PFSK-1 (cell line): ENCODE data around the gene ANKIB1. TPM values are rescaled to one million over a fixed set of nuclear protein-coding genes. Genes with fewer than 3 reads are reported as not detected.

Source experiments
- FOXP2 ChIP-seq: optimal IDR thresholded peaks from 2 replicates; pipeline ENCODE3; 2011; ENCODE audit warnings: borderline replicate concordance, control low read depth, inconsistent platforms; ENCODE audit not compliant: insufficient read depth; ENCODE audit errors: extremely low read length, extremely low read depth
- POLR2AphosphoS5 ChIP-seq: IDR thresholded peaks from 2 replicates; pipeline ENCODE4 v1.6.1; 2012; ENCODE audit warnings: low read depth, mild to moderate bottlenecking, control low read depth, low read length, moderate library complexity
- SIN3A ChIP-seq: IDR thresholded peaks from 2 replicates; pipeline ENCODE4 v1.6.1; 2012; ENCODE audit warnings: mild to moderate bottlenecking, low read length, moderate library complexity, borderline replicate concordance; ENCODE audit not compliant: insufficient read depth
- TAF1 ChIP-seq: IDR thresholded peaks from 2 replicates; pipeline ENCODE4 v1.6.1; 2012; ENCODE audit warnings: low read length, control low read depth, borderline replicate concordance; ENCODE audit not compliant: insufficient read depth
- polyA plus RNA-seq: library from polyadenylated mRNA; unstranded; fragments of >200 nt; gene quantifications from one replicate; pipeline ENCODE4 v1.2.1, GENCODE V29; 2012; ENCODE audit warnings: low read depth, missing spikeins; ENCODE audit not compliant: insufficient read length
- TF ChIP-seq, protein P1 (sequence below), 2 experiments: IDR thresholded peaks; 2 replicates each; pipeline versions ENCODE4 v1.6.1 to v1.8.0; 2011 to 2012; ENCODE audit warnings: low read depth in 2 of 2, low read length in 2 of 2, control low read depth in 1 of 2, inconsistent platforms in 1 of 2, mild to moderate bottlenecking in 1 of 2, moderate library complexity in 1 of 2; ENCODE audit not compliant: insufficient read depth in 1 of 2

Gene ANKIB1, protein sequence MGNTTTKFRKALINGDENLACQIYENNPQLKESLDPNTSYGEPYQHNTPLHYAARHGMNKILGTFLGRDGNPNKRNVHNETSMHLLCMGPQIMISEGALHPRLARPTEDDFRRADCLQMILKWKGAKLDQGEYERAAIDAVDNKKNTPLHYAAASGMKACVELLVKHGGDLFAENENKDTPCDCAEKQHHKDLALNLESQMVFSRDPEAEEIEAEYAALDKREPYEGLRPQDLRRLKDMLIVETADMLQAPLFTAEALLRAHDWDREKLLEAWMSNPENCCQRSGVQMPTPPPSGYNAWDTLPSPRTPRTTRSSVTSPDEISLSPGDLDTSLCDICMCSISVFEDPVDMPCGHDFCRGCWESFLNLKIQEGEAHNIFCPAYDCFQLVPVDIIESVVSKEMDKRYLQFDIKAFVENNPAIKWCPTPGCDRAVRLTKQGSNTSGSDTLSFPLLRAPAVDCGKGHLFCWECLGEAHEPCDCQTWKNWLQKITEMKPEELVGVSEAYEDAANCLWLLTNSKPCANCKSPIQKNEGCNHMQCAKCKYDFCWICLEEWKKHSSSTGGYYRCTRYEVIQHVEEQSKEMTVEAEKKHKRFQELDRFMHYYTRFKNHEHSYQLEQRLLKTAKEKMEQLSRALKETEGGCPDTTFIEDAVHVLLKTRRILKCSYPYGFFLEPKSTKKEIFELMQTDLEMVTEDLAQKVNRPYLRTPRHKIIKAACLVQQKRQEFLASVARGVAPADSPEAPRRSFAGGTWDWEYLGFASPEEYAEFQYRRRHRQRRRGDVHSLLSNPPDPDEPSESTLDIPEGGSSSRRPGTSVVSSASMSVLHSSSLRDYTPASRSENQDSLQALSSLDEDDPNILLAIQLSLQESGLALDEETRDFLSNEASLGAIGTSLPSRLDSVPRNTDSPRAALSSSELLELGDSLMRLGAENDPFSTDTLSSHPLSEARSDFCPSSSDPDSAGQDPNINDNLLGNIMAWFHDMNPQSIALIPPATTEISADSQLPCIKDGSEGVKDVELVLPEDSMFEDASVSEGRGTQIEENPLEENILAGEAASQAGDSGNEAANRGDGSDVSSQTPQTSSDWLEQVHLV
- 11.0 TPM for polyA plus RNA-seq

DNA sequence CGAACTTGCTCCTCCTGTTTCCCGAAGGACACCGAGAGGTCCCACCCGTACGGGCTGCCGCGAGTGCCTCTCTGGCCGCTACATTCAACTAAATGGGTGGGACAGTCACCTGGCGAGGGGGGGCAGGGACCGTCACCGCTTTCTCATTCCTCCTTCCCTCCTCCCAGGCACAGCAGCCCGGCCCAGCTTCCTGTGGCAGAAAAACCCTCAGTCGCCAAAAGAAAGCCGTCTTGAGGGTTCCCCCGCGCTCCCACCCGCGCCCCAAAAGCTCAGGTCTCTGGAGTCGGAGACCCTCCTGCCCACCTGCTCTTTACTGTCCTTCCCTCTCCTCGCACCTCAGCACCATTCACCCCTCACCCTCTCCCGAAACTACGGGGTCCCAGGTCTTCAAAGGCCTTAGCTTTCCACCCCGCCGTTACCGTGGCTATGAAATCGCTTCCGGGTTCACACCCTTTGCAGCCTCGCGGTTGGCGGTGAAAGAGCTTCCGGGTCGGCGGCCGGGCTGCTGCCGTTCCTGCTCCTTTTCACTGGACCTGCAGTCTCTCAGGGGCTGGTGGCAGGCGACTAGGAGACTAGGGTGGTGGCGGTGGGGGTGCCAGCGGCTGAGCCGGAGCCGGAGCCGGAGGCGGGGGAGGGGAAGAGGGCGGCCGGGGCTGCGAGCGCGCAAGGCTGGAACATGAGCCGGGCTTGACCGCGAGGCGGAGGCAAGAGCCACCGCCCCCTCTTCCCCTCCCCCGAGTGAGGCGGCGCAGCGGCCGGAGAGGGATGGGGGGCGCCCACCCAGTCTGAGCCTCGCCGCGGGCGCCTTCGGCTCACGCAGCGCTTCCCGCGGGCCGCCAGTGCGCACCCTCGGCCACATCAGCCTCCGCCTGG lies at the start of gene ANKIB1, which contains the start of gene KRIT1:
ANKIB1 (plus strand) TSS at position 488 of the 873 bp plus-strand sequence. CDS start 49,005 bp downstream, outside the sequence.
KRIT1 (minus strand) TSS at position 428 of the 873 bp plus-strand sequence. CDS start 3,779 bp downstream, outside the sequence.
- TF ChIP-seq TAF1 (peak; percentile 69; the same call in 1 of the 2 replicates), POLR2AphosphoS5 (peak; percentile 83), SIN3A (peak; percentile 88; the same call in 1 of the 2 replicates), FOXP2 (peak; percentile 63)
- TF ChIP-seq, protein P1, sequence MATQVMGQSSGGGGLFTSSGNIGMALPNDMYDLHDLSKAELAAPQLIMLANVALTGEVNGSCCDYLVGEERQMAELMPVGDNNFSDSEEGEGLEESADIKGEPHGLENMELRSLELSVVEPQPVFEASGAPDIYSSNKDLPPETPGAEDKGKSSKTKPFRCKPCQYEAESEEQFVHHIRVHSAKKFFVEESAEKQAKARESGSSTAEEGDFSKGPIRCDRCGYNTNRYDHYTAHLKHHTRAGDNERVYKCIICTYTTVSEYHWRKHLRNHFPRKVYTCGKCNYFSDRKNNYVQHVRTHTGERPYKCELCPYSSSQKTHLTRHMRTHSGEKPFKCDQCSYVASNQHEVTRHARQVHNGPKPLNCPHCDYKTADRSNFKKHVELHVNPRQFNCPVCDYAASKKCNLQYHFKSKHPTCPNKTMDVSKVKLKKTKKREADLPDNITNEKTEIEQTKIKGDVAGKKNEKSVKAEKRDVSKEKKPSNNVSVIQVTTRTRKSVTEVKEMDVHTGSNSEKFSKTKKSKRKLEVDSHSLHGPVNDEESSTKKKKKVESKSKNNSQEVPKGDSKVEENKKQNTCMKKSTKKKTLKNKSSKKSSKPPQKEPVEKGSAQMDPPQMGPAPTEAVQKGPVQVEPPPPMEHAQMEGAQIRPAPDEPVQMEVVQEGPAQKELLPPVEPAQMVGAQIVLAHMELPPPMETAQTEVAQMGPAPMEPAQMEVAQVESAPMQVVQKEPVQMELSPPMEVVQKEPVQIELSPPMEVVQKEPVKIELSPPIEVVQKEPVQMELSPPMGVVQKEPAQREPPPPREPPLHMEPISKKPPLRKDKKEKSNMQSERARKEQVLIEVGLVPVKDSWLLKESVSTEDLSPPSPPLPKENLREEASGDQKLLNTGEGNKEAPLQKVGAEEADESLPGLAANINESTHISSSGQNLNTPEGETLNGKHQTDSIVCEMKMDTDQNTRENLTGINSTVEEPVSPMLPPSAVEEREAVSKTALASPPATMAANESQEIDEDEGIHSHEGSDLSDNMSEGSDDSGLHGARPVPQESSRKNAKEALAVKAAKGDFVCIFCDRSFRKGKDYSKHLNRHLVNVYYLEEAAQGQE (IDR thresholded peaks at IDR 0.05; ENCODE audit: insufficient read depth in 1 of 2, low read depth in 2 of 2, low read length in 2 of 2) = peak in 1 of 2 experiments; percentile 29; a peak in 1 of 4 replicates

DNA sequence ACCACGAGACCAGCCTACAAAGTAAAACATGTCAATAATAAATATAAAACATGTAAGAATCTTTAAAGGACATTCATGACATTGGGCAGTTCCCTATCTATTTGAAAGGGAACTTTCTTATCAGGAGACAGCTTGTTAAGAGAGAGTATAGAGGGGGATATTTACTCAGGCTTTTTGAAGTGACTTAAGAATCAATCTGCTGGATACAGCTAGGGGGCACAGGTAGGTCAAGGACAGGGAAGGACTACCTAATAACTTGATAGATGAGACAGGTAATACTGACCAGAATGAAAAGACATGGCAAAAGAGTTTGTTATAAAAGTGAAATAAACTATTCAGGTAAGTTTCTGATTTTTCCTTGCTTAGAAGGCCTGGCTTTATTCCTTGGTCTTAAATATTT lies 45.0 kb upstream of the ANKIB1 start:
- no peak for TF ChIP-seq TAF1
- no peak for TF ChIP-seq FOXP2
- TF ChIP-seq, protein P1 (IDR thresholded peaks at IDR 0.05; ENCODE audit: insufficient read depth in 1 of 2, low read depth in 2 of 2, low read length in 2 of 2) = no peak
- TF ChIP-seq POLR2AphosphoS5 = no peak
- TF ChIP-seq SIN3A = no peak

DNA sequence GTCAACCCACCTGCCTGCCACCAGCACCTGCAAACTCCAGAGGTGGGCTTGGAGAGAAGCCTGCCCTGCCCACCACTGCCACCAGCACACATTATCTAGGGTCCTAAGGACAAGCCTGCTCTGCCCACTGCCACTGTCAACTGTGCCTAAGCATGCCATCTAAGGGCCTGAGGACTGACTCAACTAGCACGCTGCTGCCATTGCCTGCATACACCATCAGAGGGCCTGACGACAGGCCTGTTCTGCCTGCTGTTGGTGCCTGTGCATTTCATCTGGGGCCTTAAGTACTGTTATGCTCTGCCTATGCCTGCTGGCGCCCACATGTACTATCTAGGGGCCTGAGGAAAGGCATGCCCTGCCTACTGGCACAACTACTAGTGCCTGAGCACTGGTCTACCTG lies 39.8 kb upstream of the ANKIB1 start:
- TF ChIP-seq POLR2AphosphoS5 = no peak
- TF ChIP-seq TAF1 = no peak
- TF ChIP-seq FOXP2 = no peak
- TF ChIP-seq SIN3A = no peak
- TF ChIP-seq, protein P1 (IDR thresholded peaks at IDR 0.05; ENCODE audit: insufficient read depth in 1 of 2, low read depth in 2 of 2, low read length in 2 of 2) = no peak

DNA sequence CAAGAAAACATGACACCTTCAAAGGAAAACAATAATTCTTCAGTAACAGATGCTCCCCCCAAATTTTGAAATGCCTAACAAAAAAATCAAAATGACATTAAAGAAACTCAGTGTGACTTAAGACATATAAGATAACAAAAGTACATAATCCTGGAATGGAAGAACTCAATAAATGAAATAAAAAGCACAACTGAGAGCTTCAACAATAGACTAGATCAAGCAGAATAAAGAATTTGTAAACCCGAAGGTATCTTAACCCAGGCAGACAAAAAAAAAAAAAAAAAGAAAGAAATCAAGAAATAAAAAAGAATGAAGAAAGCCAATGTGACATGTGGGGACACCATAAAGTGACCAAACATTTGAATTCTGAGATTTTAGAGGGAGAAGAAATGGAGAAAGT lies 39.1 kb upstream of the ANKIB1 start:
- no peak for TF ChIP-seq SIN3A
- TF ChIP-seq, protein P1 (IDR thresholded peaks at IDR 0.05; ENCODE audit: insufficient read depth in 1 of 2, low read depth in 2 of 2, low read length in 2 of 2) = no peak
- no peak for TF ChIP-seq FOXP2
